Endothelial cell of umbilical vein (primary cell): ENCODE results near the gene CCDC3. TPM values are rescaled to one million over a fixed set of nuclear protein-coding genes. Genes with fewer than 3 reads are reported as not detected.

Source experiments
- BruUV-seq: library from RNA; stranded (reverse); fragments of 400-500 nt; replicated peaks from 2 replicates; lab custom pipeline; 2021; lab: Mats Ljungman, UMichigan
- CTCF ChIA-PET: fragments of 300-600, 350-600 bp; sonication (Branson Sonifier 250); formaldehyde crosslinking; loops from one replicate; lab custom pipeline; 2021; ENCODE audit warnings: antibody characterized with exemption, inconsistent platforms; lab: Charles Lee
- POLR2A ChIA-PET: fragments of 300-600, 350-600 bp; sonication (Branson Sonifier 250); formaldehyde crosslinking; loops from one replicate; lab custom pipeline; 2021; ENCODE audit warnings: antibody characterized with exemption, inconsistent platforms; lab: Charles Lee
- DNase-seq: peaks from one replicate; pipeline ENCODE4 v3.0.0-alpha.2; 2011; ENCODE audit warnings: low read depth, low spot score
- FAIRE-seq: peaks from 2 replicates; lab custom pipeline; 2011; peaks lifted over from hg19 to GRCh38; lab: Jason Lieb, UNC
- H2AFZ ChIP-seq: 2 replicates; pipeline ENCODE4 v1.6.0; 2012; ENCODE audit warnings: low read depth, low read length, control low read depth, inconsistent platforms
- H3K27ac ChIP-seq: 2 replicates; pipeline ENCODE4 v1.5.1; 2011; ENCODE audit warnings: low read depth, mild to moderate bottlenecking, control low read depth, low read length, moderate library complexity; ENCODE audit not compliant: insufficient read depth
- H3K27me3 ChIP-seq, 2 experiments: 2 replicates each; pipeline versions ENCODE4 v1.6.0 to v1.6.1; 2011; ENCODE audit warnings: low read length in 2 of 2, mixed read lengths in 1 of 2; ENCODE audit not compliant: control insufficient read depth in 2 of 2, insufficient read depth in 2 of 2
- H3K36me3 ChIP-seq, 2 experiments: 2 replicates in 1 of 2; 3 replicates in 1 of 2; pipeline ENCODE4 v1.5.1; 2011; ENCODE audit warnings: low read length in 2 of 2, mild to moderate bottlenecking in 1 of 2, moderate library complexity in 1 of 2; ENCODE audit not compliant: control insufficient read depth in 2 of 2, insufficient read depth in 2 of 2; ENCODE audit errors: extremely low read depth in 1 of 2
- H3K4me1 ChIP-seq: 3 replicates; pipeline ENCODE4 v1.5.1; 2011; ENCODE audit warnings: mild to moderate bottlenecking, low read length; ENCODE audit not compliant: control insufficient read depth, insufficient read depth; ENCODE audit errors: extremely low read depth
- H3K4me2 ChIP-seq: 2 replicates; pipeline ENCODE4 v1.6.1; 2011; ENCODE audit warnings: low read length, control low read depth, mixed read lengths; ENCODE audit not compliant: insufficient read depth
- H3K4me3 ChIP-seq, 3 experiments: fragments of 200-600 bp in 1 of 3; sonication (generic), shearing (Covaris generic) in 1 of 3; replicated peaks in 1 of 3; 2 replicates each; pipeline ENCODE4 v1.5.1; 2011 to 2016; ENCODE audit warnings: control low read depth in 3 of 3, low read length in 3 of 3, mild to moderate bottlenecking in 2 of 3, inconsistent platforms in 1 of 3, low read depth in 1 of 3, moderate library complexity in 1 of 3; ENCODE audit not compliant: insufficient read depth in 1 of 3
- H3K79me2 ChIP-seq: 2 replicates; pipeline ENCODE4 v1.6.0; 2012; ENCODE audit warnings: low read length, inconsistent platforms; ENCODE audit not compliant: control insufficient read depth, insufficient read depth
- H3K9ac ChIP-seq: replicated peaks from 2 replicates; pipeline ENCODE3; 2011; ENCODE audit warnings: low read length, control low read depth; ENCODE audit not compliant: insufficient read depth; ENCODE audit errors: extremely low read depth
- H3K9me1 ChIP-seq: replicated peaks from 3 replicates; pipeline ENCODE4 v1.6.0; 2011; ENCODE audit warnings: mild to moderate bottlenecking, low read length; ENCODE audit not compliant: control insufficient read depth, insufficient read depth; ENCODE audit errors: extremely low read depth
- H3K9me3 ChIP-seq: replicated peaks from 2 replicates; pipeline ENCODE4 v1.5.1; 2012; ENCODE audit warnings: low read length, inconsistent platforms; ENCODE audit not compliant: control insufficient read depth, insufficient read depth
- H4K20me1 ChIP-seq: replicated peaks from 2 replicates; pipeline ENCODE3; 2011; ENCODE audit warnings: mild to moderate bottlenecking, low read length; ENCODE audit not compliant: control insufficient read depth, insufficient read depth; ENCODE audit errors: extremely low read depth
- CTCF ChIP-seq, 2 donors: IDR thresholded peaks; 1 replicate in 1 of 2; 2 replicates in 1 of 2; pipeline ENCODE4 v1.5.1; 2011; ENCODE audit warnings: low read length in 2 of 2, mild to moderate bottlenecking in 2 of 2, moderate library complexity in 2 of 2, control low read depth in 1 of 2, inconsistent platforms in 1 of 2, low read depth in 1 of 2; ENCODE audit not compliant: insufficient read depth in 1 of 2; ENCODE audit errors: extremely low read depth in 1 of 2
- EZH2 ChIP-seq: IDR thresholded peaks from 2 replicates; pipeline ENCODE4 v1.6.1; 2012; ENCODE audit warnings: borderline replicate concordance, low read depth, mild to moderate bottlenecking, moderate library complexity, low read length, inconsistent platforms; ENCODE audit not compliant: severe bottlenecking
- FOS ChIP-seq: IDR thresholded peaks from 2 replicates; pipeline ENCODE4 v1.6.1; 2011; ENCODE audit warnings: mild to moderate bottlenecking, low read length, moderate library complexity, borderline replicate concordance; ENCODE audit not compliant: insufficient read depth
- GATA2 ChIP-seq: IDR thresholded peaks from 2 replicates; pipeline ENCODE4 v1.7.0; 2011; ENCODE audit warnings: low read depth, mild to moderate bottlenecking, moderate library complexity, mixed read lengths, low read length; ENCODE audit not compliant: insufficient read length, insufficient read depth
- JUN ChIP-seq: IDR thresholded peaks from 2 replicates; pipeline ENCODE4 v1.6.1; 2011; ENCODE audit warnings: borderline replicate concordance, low read depth; ENCODE audit not compliant: insufficient read length, insufficient read depth
- MAX ChIP-seq: IDR thresholded peaks from 2 replicates; pipeline ENCODE4 v1.6.1; 2011; ENCODE audit not compliant: insufficient read depth, insufficient read length
- MYC ChIP-seq: IDR thresholded peaks from one replicate; pipeline ENCODE4 v1.6.1; 2011; ENCODE audit warnings: mild to moderate bottlenecking, low read depth, low read length
- POLR2A ChIP-seq: IDR thresholded peaks from 2 replicates; pipeline ENCODE4 v1.6.1; 2012; ENCODE audit warnings: low read depth, mild to moderate bottlenecking, control low read depth, low read length
- POLR2AphosphoS5 ChIP-seq: IDR thresholded peaks from 2 replicates; pipeline ENCODE4 v1.6.1; 2012; ENCODE audit warnings: low read depth, mild to moderate bottlenecking, control low read depth, low read length, moderate library complexity; ENCODE audit not compliant: insufficient read depth
- dilution Hi-C: fragments of 300-500 bp; cut with MboI; formaldehyde crosslinking; loops from one replicate; pipeline ENCODE4 v1.15.0; 2019; ENCODE audit warnings: low sequenced_read_pairs; ENCODE audit not compliant: extremely low pct_ligation_motif_present
- intact Hi-C: fragments of 100-400 bp; cut with micrococcal nuclease; formaldehyde crosslinking; loops from one replicate; pipeline ENCODE4 v1.10.0; 2022
- polyA plus RNA-seq, 4 experiments: library from polyadenylated mRNA; depleted of rRNA in 3 of 4; stranded (reverse) in 3 of 4; unstranded in 1 of 4; fragments of >200 nt; gene quantifications; 2 replicates each; pipeline versions ENCODE4 v1.2.1 to v1.2.3, GENCODE V29; 2011 to 2012; ENCODE audit warnings: missing spikeins in 1 of 4
- total RNA-seq: library from RNA; stranded (reverse); gene quantifications from 2 replicates; pipeline ENCODE4 v1.2.3, GENCODE V29; 2021

CCDC3 gene
- total and polyA plus RNA-seq, 2 donors (not counting 3 experiments of a cell fraction or from before 2014, with no cell fraction given) = 0.90 to 1.4 TPM

- H3K4me2 ChIP-seq = no peak overlapping the region
- intact Hi-C loops (no loop called here), dilution Hi-C loops (no loop called here)
- no peaks in the 10 kb centered on the region for H4K20me1 ChIP-seq
- no peaks in the 10 kb centered on the region for H3K36me3 ChIP-seq
- H3K4me3 ChIP-seq = no peak overlapping the region
- H3K27me3 ChIP-seq = no peaks in the 10 kb centered on the region
- DNase-seq = no peak
- no peaks in the 10 kb centered on the region for H3K9me1 ChIP-seq
- POLR2A ChIA-PET = no interaction called here
- CTCF ChIA-PET = interaction anchor here (1.4 kb wide), 1 partner anchor 41 kb away, joined by 3 read pairs; no protein-coding TSS in a partner anchor
- no peak for TF ChIP-seq CTCF (IDR thresholded peaks at IDR 0.05; ENCODE audit: extremely low read depth in 1 of 2, insufficient read depth in 1 of 2, low read depth in 1 of 2, low read length in 2 of 2)
- TF ChIP-seq MAX = no peak
- TF ChIP-seq FOS = no peak
- no peak for TF ChIP-seq POLR2AphosphoS5
- no peaks in the 10 kb centered on the region for H3K4me1 ChIP-seq
- FAIRE-seq = no peak
- no peak overlapping the region for H3K9ac ChIP-seq
- no peaks in the 10 kb centered on the region for H3K9me3 ChIP-seq
- H2AFZ ChIP-seq = no peak overlapping the region
- H3K79me2 ChIP-seq = no peaks in the 10 kb centered on the region
- no TSS peak for BruUV-seq
- no peak overlapping the region for H3K27ac ChIP-seq
Observed at GRCh38 chr10:12943425-12943824, 58.1 kb downstream of the CCDC3 start.

- Histone ChIP-seq H4K20me1 (no peaks in the 10 kb centered on the region), H3K9me3 (no peaks in the 10 kb centered on the region), H3K79me2 (no peaks in the 10 kb centered on the region), H3K27ac (no peak overlapping the region), H3K27me3 (no peaks in the 10 kb centered on the region), H3K36me3 (no peaks in the 10 kb centered on the region), H2AFZ (no peak overlapping the region), H3K4me1 (no peaks in the 10 kb centered on the region), H3K9ac (no peak overlapping the region), H3K9me1 (no peaks in the 10 kb centered on the region), H3K4me3 (no peak overlapping the region), H3K4me2 (no peak overlapping the region)
- TF ChIP-seq MAX = no peak
- no peak for TF ChIP-seq JUN
- TF ChIP-seq EZH2 = no peak
- no peak for TF ChIP-seq FOS
- TF ChIP-seq POLR2A = no peak
- no peak for TF ChIP-seq CTCF (IDR thresholded peaks at IDR 0.05; ENCODE audit: extremely low read depth in 1 of 2, insufficient read depth in 1 of 2, low read depth in 1 of 2, low read length in 2 of 2)
- TF ChIP-seq GATA2 = no peak
- TF ChIP-seq POLR2AphosphoS5 = no peak
- no peak for TF ChIP-seq MYC
- DNase-seq (no peak), FAIRE-seq (no peak)
- POLR2A ChIA-PET = no interaction called here
- intact Hi-C loops = no loop called here
- CTCF ChIA-PET = interaction anchor here (1.1 kb wide), 1 partner anchor 677 kb away, joined by 3 read pairs; no protein-coding TSS in a partner anchor
- dilution Hi-C loops = no loop called here
- BruUV-seq = no TSS peak
Observed at GRCh38 chr10:12941966-12942365, 59.5 kb downstream of the CCDC3 start.
